ENCODE results near the gene TOGARAM1.

The TOGARAM1 gene

GRCh38 chr14:45041641-45042040 lies 79.7 kb downstream of the TOGARAM1 start:
- peaks cover 22% of the 10 kb centered on the region for H3K36me3 Mint-ChIP-seq
- H3K27ac Mint-ChIP-seq: no peak overlapping the region
- H3K27me3 Mint-ChIP-seq: no peaks in the 10 kb centered on the region
- no peaks in the 10 kb centered on the region for H3K4me1 Mint-ChIP-seq (ENCODE audit: low read depth)
- H3K4me3 Mint-ChIP-seq: no peak overlapping the region
- H3K9me3 Mint-ChIP-seq (ENCODE audit: low read depth): no peaks in the 10 kb centered on the region

- no peaks in the 10 kb centered on the region for H3K9me3 Mint-ChIP-seq (ENCODE audit: low read depth)
- peaks cover 16% of the 10 kb centered on the region for H3K36me3 Mint-ChIP-seq
- no peaks in the 10 kb centered on the region for H3K4me1 Mint-ChIP-seq (ENCODE audit: low read depth)
- no peak overlapping the region for H3K4me3 Mint-ChIP-seq
- no peak overlapping the region for H3K27ac Mint-ChIP-seq
- H3K27me3 Mint-ChIP-seq: no peaks in the 10 kb centered on the region
Observed at GRCh38 chr14:45044638-45045037, 82.6 kb downstream of the TOGARAM1 start.

GRCh38 chr14:45048385-45048784 lies 86.4 kb downstream of the TOGARAM1 start:
- H3K9me3 Mint-ChIP-seq (ENCODE audit: low read depth): no peaks in the 10 kb centered on the region
- no peak overlapping the region for H3K4me3 Mint-ChIP-seq
- no peaks in the 10 kb centered on the region for H3K27me3 Mint-ChIP-seq
- H3K27ac Mint-ChIP-seq: no peak overlapping the region
- H3K4me1 Mint-ChIP-seq (ENCODE audit: low read depth): no peaks in the 10 kb centered on the region
- H3K36me3 Mint-ChIP-seq: peaks cover 6% of the 10 kb centered on the region

- peaks cover 16% of the 10 kb centered on the region for H3K36me3 Mint-ChIP-seq
- no peaks in the 10 kb centered on the region for H3K9me3 Mint-ChIP-seq (ENCODE audit: low read depth)
- H3K4me1 Mint-ChIP-seq (ENCODE audit: low read depth): no peaks in the 10 kb centered on the region
- no peak overlapping the region for H3K27ac Mint-ChIP-seq
- H3K4me3 Mint-ChIP-seq: no peak overlapping the region
- H3K27me3 Mint-ChIP-seq: no peaks in the 10 kb centered on the region
Observed at GRCh38 chr14:45051180-45051579, 89.2 kb downstream of the TOGARAM1 start.

GRCh38 chr14:45051896-45052295 lies 89.9 kb downstream of the TOGARAM1 start:
- H3K9me3 Mint-ChIP-seq (ENCODE audit: low read depth): no peaks in the 10 kb centered on the region
- H3K4me1 Mint-ChIP-seq (ENCODE audit: low read depth): no peaks in the 10 kb centered on the region

GRCh38 chr14:45057349-45057748 lies 95.4 kb downstream of the TOGARAM1 start:
- no peaks in the 10 kb centered on the region for H3K9me3 Mint-ChIP-seq (ENCODE audit: low read depth)
- H3K4me3 Mint-ChIP-seq: no peak overlapping the region
- H3K36me3 Mint-ChIP-seq: peaks cover 28% of the 10 kb centered on the region
- H3K4me1 Mint-ChIP-seq (ENCODE audit: low read depth): no peaks in the 10 kb centered on the region
- H3K27ac Mint-ChIP-seq: no peak overlapping the region
- H3K27me3 Mint-ChIP-seq: no peaks in the 10 kb centered on the region

More at GRCh38 chr14:45051896-45052295, 89.9 kb downstream of the TOGARAM1 start:
- H3K27ac Mint-ChIP-seq: no peak overlapping the region
- peaks cover 14% of the 10 kb centered on the region for H3K36me3 Mint-ChIP-seq
- no peak overlapping the region for H3K4me3 Mint-ChIP-seq
- H3K27me3 Mint-ChIP-seq: no peaks in the 10 kb centered on the region

- Mint-ChIP-seq H3K4me1 (ENCODE audit: low read depth) (no peaks in the 10 kb centered on the region), H3K36me3 (peaks cover 32% of the 10 kb centered on the region), H3K27ac (no peak overlapping the region), H3K4me3 (no peak overlapping the region), H3K27me3 (no peaks in the 10 kb centered on the region), H3K9me3 (ENCODE audit: low read depth) (no peaks in the 10 kb centered on the region)
Observed at GRCh38 chr14:45057881-45058364, 95.9 kb downstream of the TOGARAM1 start.

- Mint-ChIP-seq H3K4me1 (ENCODE audit: low read depth) (no peaks in the 10 kb centered on the region), H3K27me3 (no peaks in the 10 kb centered on the region), H3K27ac (no peak overlapping the region)
Observed at GRCh38 chr14:45060551-45060950, 98.6 kb downstream of the TOGARAM1 start.

GRCh38 chr14:45065540-45065939 lies 103.5 kb downstream of the TOGARAM1 start:
- Mint-ChIP-seq H3K4me3 (no peak overlapping the region), H3K27ac (no peak overlapping the region), H3K4me1 (ENCODE audit: low read depth) (no peaks in the 10 kb centered on the region), H3K9me3 (ENCODE audit: low read depth) (no peaks in the 10 kb centered on the region), H3K27me3 (no peaks in the 10 kb centered on the region), H3K36me3 (peaks cover 17% of the 10 kb centered on the region)

More at GRCh38 chr14:45060551-45060950, 98.6 kb downstream of the TOGARAM1 start:
- no peak overlapping the region for H3K4me3 Mint-ChIP-seq
- peaks cover 26% of the 10 kb centered on the region for H3K36me3 Mint-ChIP-seq
- H3K9me3 Mint-ChIP-seq (ENCODE audit: low read depth): no peaks in the 10 kb centered on the region

GRCh38 chr14:45065956-45066355 lies 104.0 kb downstream of the TOGARAM1 start:
- Mint-ChIP-seq H3K27ac (no peak overlapping the region), H3K36me3 (peaks cover 14% of the 10 kb centered on the region), H3K9me3 (ENCODE audit: low read depth) (no peaks in the 10 kb centered on the region), H3K4me1 (ENCODE audit: low read depth) (no peaks in the 10 kb centered on the region), H3K4me3 (no peak overlapping the region), H3K27me3 (no peaks in the 10 kb centered on the region)

- Mint-ChIP-seq H3K9me3 (ENCODE audit: low read depth) (no peaks in the 10 kb centered on the region), H3K4me3 (no peak overlapping the region), H3K4me1 (ENCODE audit: low read depth) (no peaks in the 10 kb centered on the region)
Observed at GRCh38 chr14:45066667-45067066, 104.7 kb downstream of the TOGARAM1 start.

GRCh38 chr14:45068396-45068795 lies 106.4 kb downstream of the TOGARAM1 start:
- Mint-ChIP-seq H3K4me1 (ENCODE audit: low read depth) (no peaks in the 10 kb centered on the region), H3K27ac (no peak overlapping the region), H3K36me3 (peaks cover 6% of the 10 kb centered on the region), H3K4me3 (no peak overlapping the region), H3K27me3 (no peaks in the 10 kb centered on the region), H3K9me3 (ENCODE audit: low read depth) (no peaks in the 10 kb centered on the region)

More at GRCh38 chr14:45066667-45067066, 104.7 kb downstream of the TOGARAM1 start:
- Mint-ChIP-seq H3K27ac (no peak overlapping the region), H3K36me3 (peaks cover 11% of the 10 kb centered on the region), H3K27me3 (no peaks in the 10 kb centered on the region)

- Mint-ChIP-seq H3K9me3 (ENCODE audit: low read depth) (no peaks in the 10 kb centered on the region), H3K36me3 (peaks cover 6% of the 10 kb centered on the region), H3K4me1 (ENCODE audit: low read depth) (no peaks in the 10 kb centered on the region), H3K4me3 (no peak overlapping the region), H3K27ac (no peak overlapping the region), H3K27me3 (no peaks in the 10 kb centered on the region)
Observed at GRCh38 chr14:45070215-45070614, 108.2 kb downstream of the TOGARAM1 start.

- H3K36me3 Mint-ChIP-seq: peaks cover 2% of the 10 kb centered on the region
- H3K9me3 Mint-ChIP-seq (ENCODE audit: low read depth): no peaks in the 10 kb centered on the region
- H3K27ac Mint-ChIP-seq: no peak overlapping the region
- no peaks in the 10 kb centered on the region for H3K27me3 Mint-ChIP-seq
- H3K4me3 Mint-ChIP-seq: no peak overlapping the region
- H3K4me1 Mint-ChIP-seq (ENCODE audit: low read depth): no peaks in the 10 kb centered on the region
Observed at GRCh38 chr14:45072126-45072525, 110.1 kb downstream of the TOGARAM1 start.

GRCh38 chr14:45073231-45073879 lies 111.4 kb downstream of the TOGARAM1 start:
- Mint-ChIP-seq H3K4me3 (no peak overlapping the region), H3K27ac (no peak overlapping the region), H3K36me3 (peaks cover 2% of the 10 kb centered on the region), H3K9me3 (ENCODE audit: low read depth) (no peaks in the 10 kb centered on the region), H3K27me3 (no peaks in the 10 kb centered on the region), H3K4me1 (ENCODE audit: low read depth) (no peaks in the 10 kb centered on the region)

GRCh38 chr14:45078323-45078722 lies 116.3 kb downstream of the TOGARAM1 start:
- peaks cover 7% of the 10 kb centered on the region for H3K4me1 Mint-ChIP-seq (ENCODE audit: low read depth)
- H3K27ac Mint-ChIP-seq: no peak overlapping the region
- H3K9me3 Mint-ChIP-seq (ENCODE audit: low read depth): no peaks in the 10 kb centered on the region
- no peak overlapping the region for H3K4me3 Mint-ChIP-seq
- H3K27me3 Mint-ChIP-seq: no peaks in the 10 kb centered on the region
- H3K36me3 Mint-ChIP-seq: no peaks in the 10 kb centered on the region

Data from activated naive CD8-positive, alpha-beta T cell (primary cell).